Ectodermal cell (in vitro differentiated cells): ENCODE measurements around the gene OR10J1.
"Not testable (repeated sequence)": the region's sequence is repeated elsewhere in the genome, so short reads cannot be mapped to it uniquely, and the experiment has no call there.

Experiments used
- H3K27ac ChIP-seq: 2 replicates; pipeline ENCODE4 v1.7.0; 2013; ENCODE audit warnings: mild to moderate bottlenecking, low read depth, low read length; ENCODE audit not compliant: insufficient read depth, poor library complexity, severe bottlenecking
- H3K27me3 ChIP-seq: 2 replicates; pipeline ENCODE4 v1.7.0; 2013; ENCODE audit warnings: mild to moderate bottlenecking, low read length; ENCODE audit not compliant: insufficient read depth, control insufficient read depth, poor library complexity, severe bottlenecking
- H3K36me3 ChIP-seq: one replicate; pipeline ENCODE4 v1.7.0; 2013; ENCODE audit warnings: low read length; ENCODE audit not compliant: control insufficient read depth, insufficient read depth
- H3K4me1 ChIP-seq: one replicate; pipeline ENCODE4 v1.7.0; 2013; ENCODE audit warnings: low read length; ENCODE audit not compliant: control insufficient read depth, insufficient read depth
- H3K4me3 ChIP-seq: 2 replicates; pipeline ENCODE4 v1.7.0; 2013; ENCODE audit warnings: low read depth, low read length, control low read depth; ENCODE audit not compliant: insufficient read depth
- H3K9me3 ChIP-seq: 2 replicates; pipeline ENCODE4 v1.7.0; 2013; ENCODE audit warnings: mild to moderate bottlenecking, low read length, moderate library complexity; ENCODE audit not compliant: control insufficient read depth
- WGBS, 2 experiments: methylation state at CpG; one replicate each; pipeline ENCODE4 v1.1.7; 2013; ENCODE audit warnings: missing lambda C conversion rate in 2 of 2; 5-methylcytosine and 5-hydroxymethylcytosine counted together

OR10J1 gene

DNA sequence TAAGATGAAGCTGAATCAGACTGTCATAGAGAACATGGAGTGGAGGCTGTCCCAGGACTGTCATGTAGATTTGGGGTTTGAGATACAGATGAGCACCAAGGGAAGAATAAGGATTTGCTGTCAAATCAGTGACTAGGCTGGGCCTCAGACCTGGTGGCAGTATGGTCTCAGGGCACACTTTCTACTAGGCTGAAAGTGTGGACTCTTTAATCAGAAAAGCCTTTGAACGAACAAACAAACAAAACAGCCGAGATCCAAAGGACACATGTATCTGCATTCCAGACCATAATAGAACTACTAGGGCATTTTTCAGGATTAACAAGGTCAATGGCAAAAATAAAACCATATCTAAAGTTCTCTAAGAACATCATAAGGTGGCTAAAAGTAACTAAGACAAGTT is 2.9 kb downstream of the OR10J1 start:
- Histone ChIP-seq H3K4me1 (no peaks in the 10 kb centered on the region), H3K36me3 (no peaks in the 10 kb centered on the region), H3K4me3 (no peak overlapping the region), H3K27ac (no peak overlapping the region), H3K9me3 (no peaks in the 10 kb centered on the region), H3K27me3 (no peaks in the 10 kb centered on the region)
- WGBS, 2 experiments: 67 to 71% methylated on average over 2 of the region's 2 CpGs

DNA sequence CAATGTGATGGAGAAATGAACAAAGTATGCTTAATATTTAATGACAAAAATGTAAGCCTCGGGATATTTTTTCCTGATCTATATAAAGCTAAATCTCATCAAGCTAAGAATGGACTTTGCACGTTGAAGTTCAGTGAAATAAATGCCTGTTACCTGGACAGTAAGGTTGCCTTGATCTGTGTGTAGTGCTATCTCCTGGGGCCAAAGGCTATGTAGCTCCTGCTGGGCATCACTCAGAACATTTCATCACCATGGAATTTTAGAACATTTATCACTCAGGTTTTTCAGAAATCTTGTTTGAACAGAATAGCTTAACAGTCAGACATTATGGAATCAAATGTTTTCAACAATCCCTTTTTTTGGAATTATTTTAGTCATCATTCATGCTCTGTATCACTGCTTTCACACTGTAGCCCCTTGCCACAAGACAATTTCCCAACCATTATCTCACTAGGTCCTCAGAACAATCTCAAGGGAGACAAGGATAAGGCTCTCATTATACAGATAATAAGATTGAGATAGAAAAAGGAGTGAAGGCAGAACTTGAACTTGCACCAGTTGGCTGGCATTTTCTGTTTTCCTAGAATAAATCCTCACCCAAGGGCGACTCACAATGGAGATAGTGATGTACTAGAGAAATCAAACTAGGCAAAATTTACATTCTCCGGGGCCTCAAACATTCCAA is 3.7 kb downstream of the OR10J1 start:
- H3K9me3 ChIP-seq: no peaks in the 10 kb centered on the region
- no peak overlapping the region for H3K4me3 ChIP-seq
- 69 to 91% methylated on average over 3 to 4 of the region's 4 CpGs for WGBS, 2 experiments
- H3K27me3 ChIP-seq: no peaks in the 10 kb centered on the region
- no peaks in the 10 kb centered on the region for H3K36me3 ChIP-seq
- H3K4me1 ChIP-seq: no peaks in the 10 kb centered on the region
- no peak overlapping the region for H3K27ac ChIP-seq

DNA sequence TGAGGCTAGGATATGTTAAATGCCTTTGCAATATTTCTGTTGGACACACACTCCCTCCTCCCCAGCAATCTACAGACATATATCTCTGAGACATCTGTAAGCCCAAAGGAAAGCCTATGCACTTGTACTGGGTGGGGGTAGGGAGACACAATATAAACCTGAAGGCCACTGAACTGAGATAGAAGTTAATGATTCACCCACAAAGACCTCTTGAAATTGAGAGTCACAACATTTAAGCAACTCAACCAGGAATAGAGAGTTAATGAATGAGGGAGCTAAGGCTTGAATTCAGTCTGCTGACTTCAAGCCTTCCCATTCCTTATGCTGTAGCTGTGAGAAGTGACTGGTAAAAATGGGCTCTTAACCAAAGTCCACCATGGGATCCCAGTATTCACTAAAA is 5.0 kb downstream of the OR10J1 start:
- no peaks in the 10 kb centered on the region for H3K36me3 ChIP-seq
- no peak overlapping the region for H3K4me3 ChIP-seq
- H3K27ac ChIP-seq: no peak overlapping the region
- no peaks in the 10 kb centered on the region for H3K27me3 ChIP-seq
- no peaks in the 10 kb centered on the region for H3K4me1 ChIP-seq
- H3K9me3 ChIP-seq: no peaks in the 10 kb centered on the region

DNA sequence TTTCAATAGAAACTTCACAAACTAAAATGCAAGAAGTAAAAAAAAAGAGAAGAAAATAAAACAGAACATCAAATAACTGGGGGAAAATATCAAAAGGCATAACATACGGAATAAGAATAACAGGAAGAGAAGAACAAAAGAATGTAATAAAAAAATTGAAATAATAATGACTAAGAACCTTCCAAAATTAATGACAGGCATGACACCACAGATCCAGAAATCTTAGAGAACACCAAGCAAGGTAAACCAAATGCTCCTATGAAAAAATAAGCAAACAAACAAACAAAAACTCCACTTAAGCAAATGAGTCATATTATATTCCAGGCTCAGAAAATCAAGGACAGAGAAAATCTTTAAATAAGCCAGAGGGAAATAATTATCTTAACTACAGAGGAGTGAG is 8.7 kb downstream of the OR10J1 start:
- H3K9me3 ChIP-seq: no peaks in the 10 kb centered on the region
- no peaks in the 10 kb centered on the region for H3K4me1 ChIP-seq
- no peaks in the 10 kb centered on the region for H3K36me3 ChIP-seq
- WGBS, 2 experiments: no CpG with 5 or more reads among the region's 1 CpG
- no peak overlapping the region for H3K27ac ChIP-seq
- no peak overlapping the region for H3K4me3 ChIP-seq
- H3K27me3 ChIP-seq: no peaks in the 10 kb centered on the region

DNA sequence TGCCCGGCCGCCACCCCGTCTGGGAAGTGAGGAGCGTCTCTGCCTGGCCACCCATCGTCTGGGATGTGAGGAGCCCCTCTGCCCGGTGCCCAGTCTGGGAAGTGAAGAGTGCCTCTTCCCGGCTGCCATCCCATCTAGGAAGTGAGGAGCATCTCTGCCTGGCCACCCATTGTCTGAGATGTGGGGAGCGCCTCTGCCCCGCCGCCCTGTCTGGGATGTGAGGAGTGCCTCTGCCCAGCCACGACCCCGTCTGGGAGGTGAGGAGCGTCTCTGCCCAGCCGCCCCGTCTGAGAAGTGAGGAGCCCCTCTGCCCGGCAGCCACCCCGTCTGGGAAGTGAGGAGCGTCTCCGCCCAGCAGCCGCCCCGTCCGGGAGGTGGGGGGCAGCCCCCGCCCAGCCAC is 10.1 kb downstream of the OR10J1 start:
- 82 to 89% methylated on average over 8 to 17 of the region's 23 CpGs for WGBS, 2 experiments
- H3K4me1 ChIP-seq, H3K36me3 ChIP-seq, H3K4me3 ChIP-seq, H3K27ac ChIP-seq, H3K9me3 ChIP-seq, H3K27me3 ChIP-seq: not testable (repeated sequence)

DNA sequence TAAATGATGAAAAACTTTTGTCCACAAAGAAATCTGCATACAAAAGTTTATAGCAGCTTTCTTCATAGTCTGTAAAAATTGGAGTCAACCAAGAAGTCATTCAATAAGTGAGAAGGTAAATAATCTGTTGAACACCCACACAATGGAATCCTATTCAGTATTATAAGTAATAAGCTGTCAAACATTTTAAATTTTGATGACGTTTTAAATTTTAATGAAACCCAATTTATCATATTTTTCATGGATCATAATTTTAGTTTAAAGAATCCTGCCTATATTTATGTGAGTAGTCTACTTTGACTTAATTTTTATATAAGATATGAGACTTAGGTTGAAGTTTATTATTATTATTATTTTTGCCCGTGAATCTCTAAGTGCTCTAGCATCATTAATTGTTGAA is 20.0 kb downstream of the OR10J1 start:
- Histone ChIP-seq H3K27ac (no peak overlapping the region), H3K4me1 (no peaks in the 10 kb centered on the region), H3K4me3 (no peak overlapping the region), H3K27me3 (no peaks in the 10 kb centered on the region), H3K9me3 (peaks cover 3% of the 10 kb centered on the region), H3K36me3 (no peaks in the 10 kb centered on the region)
- no CpG with 5 or more reads among the region's 2 CpGs for WGBS, 2 experiments

DNA sequence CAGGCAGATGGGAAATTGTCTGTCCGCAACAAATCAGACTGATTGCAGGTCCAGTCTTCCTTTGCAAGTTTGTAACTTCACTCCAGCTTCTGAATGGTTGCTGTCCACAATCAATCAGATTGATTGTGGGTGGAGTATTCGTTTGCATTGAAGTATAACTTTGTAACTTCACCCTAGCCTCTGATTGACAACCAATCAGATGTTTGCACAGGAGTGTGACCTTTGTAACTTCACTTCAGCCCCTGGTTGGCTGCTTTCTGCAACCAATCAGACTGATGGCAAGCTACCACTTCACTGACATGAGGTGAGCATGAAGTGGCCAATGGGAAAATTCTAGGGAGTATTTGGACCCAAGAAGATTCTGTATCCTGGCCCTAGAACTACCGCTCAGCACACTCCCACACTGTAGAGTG is 25.7 kb downstream of the OR10J1 start:
- H3K4me3 ChIP-seq: no peak overlapping the region
- 93 to 94% methylated on average over 3 of the region's 3 CpGs for WGBS, 2 experiments
- H3K4me1 ChIP-seq: no peaks in the 10 kb centered on the region
- H3K27ac ChIP-seq: no peak overlapping the region
- H3K9me3 ChIP-seq: peaks cover 3% of the 10 kb centered on the region
- no peaks in the 10 kb centered on the region for H3K27me3 ChIP-seq
- no peaks in the 10 kb centered on the region for H3K36me3 ChIP-seq

DNA sequence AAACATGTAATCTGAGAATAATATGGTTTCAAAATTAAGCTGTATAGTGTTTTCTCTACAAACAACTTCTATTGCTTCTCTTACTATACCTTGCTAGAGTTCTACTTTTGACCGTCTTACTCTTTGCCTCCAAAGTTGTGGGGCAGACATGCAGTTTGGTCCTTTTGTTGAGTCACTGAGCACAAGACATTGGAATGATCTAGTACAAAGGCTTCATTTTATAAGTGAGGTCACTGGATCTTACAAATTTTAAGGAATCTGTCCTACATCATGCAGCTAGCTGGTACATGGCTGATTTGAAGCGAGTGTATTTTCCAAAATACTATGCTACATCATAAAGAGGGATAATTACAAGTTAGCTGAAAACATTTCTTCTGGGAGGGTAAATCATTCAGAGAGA is 28.8 kb downstream of the OR10J1 start:
- Histone ChIP-seq H3K27me3 (no peaks in the 10 kb centered on the region), H3K4me3 (no peak overlapping the region), H3K9me3 (no peaks in the 10 kb centered on the region), H3K4me1 (no peaks in the 10 kb centered on the region), H3K27ac (no peak overlapping the region), H3K36me3 (no peaks in the 10 kb centered on the region)
- 95 to 100% methylated on average over 1 to 2 of the region's 2 CpGs for WGBS, 2 experiments

DNA sequence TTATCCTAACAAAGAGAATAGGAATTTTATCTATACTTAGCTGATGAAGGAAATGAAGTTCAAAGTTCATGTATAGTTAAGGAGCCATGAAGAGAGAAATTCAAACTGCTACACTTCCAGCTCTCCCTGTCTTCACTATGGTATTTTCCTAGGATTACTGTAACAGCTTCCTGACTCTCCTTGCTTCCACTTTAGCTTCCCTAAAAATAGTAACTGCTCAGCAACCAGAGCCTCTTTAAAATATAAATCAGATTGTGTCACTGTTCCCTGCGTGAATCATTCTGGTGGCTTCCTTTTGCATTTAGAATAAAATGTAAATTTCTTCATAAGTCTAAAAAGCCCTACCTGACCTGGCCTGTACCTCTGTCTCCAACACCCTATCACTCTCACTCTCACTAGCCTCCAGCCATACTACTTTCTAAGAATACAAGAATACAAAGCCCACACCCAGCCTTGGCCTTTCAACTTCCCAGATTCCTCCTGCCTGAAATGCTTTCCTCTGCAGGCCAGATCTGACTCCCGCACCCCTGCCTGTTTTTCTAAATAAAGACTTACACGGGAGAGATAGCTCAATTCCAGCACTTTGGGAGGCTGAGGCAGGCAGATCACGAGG is 30.5 kb downstream of the OR10J1 start:
- 70 to 79% methylated on average over 3 to 4 of the region's 4 CpGs for WGBS, 2 experiments
- H3K27me3 ChIP-seq: no peaks in the 10 kb centered on the region
- no peaks in the 10 kb centered on the region for H3K36me3 ChIP-seq
- no peak overlapping the region for H3K4me3 ChIP-seq
- no peak overlapping the region for H3K27ac ChIP-seq
- no peaks in the 10 kb centered on the region for H3K4me1 ChIP-seq
- H3K9me3 ChIP-seq: no peaks in the 10 kb centered on the region

DNA sequence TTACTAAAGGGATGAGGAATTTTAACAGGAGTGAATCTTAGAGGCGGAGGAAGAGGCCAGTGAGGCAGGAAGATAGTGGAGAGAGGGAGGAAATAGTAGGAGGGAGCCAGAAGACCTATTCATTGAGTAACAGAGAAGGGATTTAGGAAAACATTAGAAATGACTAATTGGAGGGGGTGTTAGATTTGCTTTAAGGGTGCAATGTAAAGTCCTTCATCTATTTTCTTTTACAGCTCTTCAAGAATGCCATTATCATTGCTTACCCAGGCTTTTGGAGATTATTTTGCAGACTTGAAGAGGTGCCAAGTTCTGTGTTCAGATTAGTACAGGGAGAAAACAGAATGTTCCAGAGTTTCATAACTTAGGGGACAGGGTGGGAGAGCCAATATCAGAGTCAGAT is 33.8 kb downstream of the OR10J1 start:
- 88 to 97% methylated on average over 1 of the region's 1 CpG for WGBS, 2 experiments
- no peaks in the 10 kb centered on the region for H3K4me1 ChIP-seq
- H3K9me3 ChIP-seq: no peaks in the 10 kb centered on the region
- H3K27ac ChIP-seq: no peak overlapping the region
- no peaks in the 10 kb centered on the region for H3K27me3 ChIP-seq
- no peak overlapping the region for H3K4me3 ChIP-seq
- no peaks in the 10 kb centered on the region for H3K36me3 ChIP-seq
